Panc1 (cell line): ENCODE measurements around the gene INPP5A. TPM values are rescaled to one million over a fixed set of nuclear protein-coding genes. Genes with fewer than 3 reads are reported as not detected.

Source experiments
- ATAC-seq: fragments of 200-7000 bp; cut with Tn5 transposase; 2 replicates; pipeline ENCODE4 v1.9.1; 2020; ENCODE audit warnings: mild to moderate bottlenecking, moderate library complexity
- BruUV-seq: library from RNA; stranded (reverse); fragments of 400-500 nt; replicated peaks from 2 replicates; lab custom pipeline; 2021; lab: Mats Ljungman, UMichigan
- CTCF ChIA-PET: fragments of 300-600 bp; sonication (Branson Sonifier 250); formaldehyde crosslinking; loops from one replicate; lab custom pipeline; 2022; ENCODE audit warnings: antibody characterized with exemption; lab: Charles Lee
- POLR2A ChIA-PET: fragments of 300-600 bp; sonication (Branson Sonifier 250); formaldehyde crosslinking; loops from one replicate; lab custom pipeline; 2022; ENCODE audit warnings: antibody characterized with exemption; lab: Charles Lee
- DNase-seq: peaks from one replicate; pipeline ENCODE4 v3.0.0-alpha.2; 2010; ENCODE audit warnings: low read depth, low spot score
- H3K27ac ChIP-seq: 2 replicates; pipeline ENCODE4 v1.5.1; 2011; ENCODE audit warnings: mild to moderate bottlenecking, low read length, inconsistent platforms
- H3K27me3 ChIP-seq: fragments of 200-500 bp; sonication (Bioruptor generic); 2 replicates; pipeline ENCODE4 v1.6.0; 2014; ENCODE audit warnings: low read length, inconsistent platforms; ENCODE audit not compliant: control insufficient read depth, insufficient read depth
- H3K36me3 ChIP-seq: fragments of 200-500 bp; sonication (Bioruptor generic); 2 replicates; pipeline ENCODE4 v1.5.1; 2014; ENCODE audit warnings: inconsistent platforms, mild to moderate bottlenecking, low read length, moderate library complexity; ENCODE audit not compliant: control insufficient read depth, insufficient read depth
- H3K4me1 ChIP-seq: 2 replicates; pipeline ENCODE4 v1.5.1; 2011; ENCODE audit warnings: inconsistent platforms, mild to moderate bottlenecking, low read length, moderate library complexity; ENCODE audit not compliant: control insufficient read depth, insufficient read depth
- H3K4me3 ChIP-seq, 2 experiments: 2 replicates each; pipeline ENCODE4 v1.5.1; 2011 to 2012; ENCODE audit warnings: low read depth in 2 of 2, low read length in 2 of 2, mild to moderate bottlenecking in 2 of 2, inconsistent platforms in 1 of 2, moderate library complexity in 1 of 2
- H3K9me3 ChIP-seq: fragments of 200-500 bp; sonication (Bioruptor generic); 2 replicates; pipeline ENCODE4 v1.5.1; 2014; ENCODE audit warnings: low read depth, mild to moderate bottlenecking, inconsistent platforms, low read length, moderate library complexity; ENCODE audit not compliant: control insufficient read depth, insufficient read depth
- CTCF ChIP-seq: fragments of 450-650 bp; IDR thresholded peaks from 2 replicates; pipeline ENCODE4 v1.5.1; 2017; ENCODE audit warnings: mild to moderate bottlenecking
- POLR2AphosphoS5 ChIP-seq: IDR thresholded peaks from 2 replicates; pipeline ENCODE4 v1.6.1; 2012; ENCODE audit warnings: mild to moderate bottlenecking, low read depth, low read length, moderate library complexity
- REST ChIP-seq, 2 experiments: IDR thresholded peaks; 2 replicates each; pipeline ENCODE4 v1.6.1; 2011 to 2012; ENCODE audit warnings: low read depth in 2 of 2, control low read depth in 1 of 2, low read length in 1 of 2, mild to moderate bottlenecking in 1 of 2, moderate library complexity in 1 of 2; ENCODE audit not compliant: insufficient read depth in 1 of 2
- SIN3A ChIP-seq: IDR thresholded peaks from 2 replicates; pipeline ENCODE4 v1.6.1; 2012; ENCODE audit warnings: low read depth, mild to moderate bottlenecking, low read length, moderate library complexity, borderline replicate concordance; ENCODE audit not compliant: insufficient read depth
- TCF7L2 ChIP-seq: IDR thresholded peaks from 2 replicates; pipeline ENCODE4 v1.6.1; 2011; ENCODE audit warnings: mild to moderate bottlenecking, low read depth, low read length, inconsistent platforms
- in situ Hi-C: cut with HindIII; loops from 2 replicates; pipeline ENCODE4 v1.10.0; 2016; ENCODE audit warnings: low sequenced_read_pairs, low pct_unique_long_range_greater_than_20kb
- intact Hi-C: fragments of 100-400 bp; cut with micrococcal nuclease; formaldehyde crosslinking; loops from one replicate; pipeline ENCODE4 v1.10.0; 2022; ENCODE audit not compliant: unreplicated experiment
- total RNA-seq: library from RNA; stranded (reverse); gene quantifications from one replicate; pipeline ENCODE4 v1.2.1, GENCODE V29; 2021; ENCODE audit not compliant: unreplicated experiment

The INPP5A gene
- total RNA-seq, 1 experiment from 2014 or later = 60.0 TPM

- H3K4me3 ChIP-seq = no peak overlapping the region
- ChIA-PET CTCF (no interaction called here), POLR2A (interaction anchor here (0.7 kb wide), 1 partner anchor 9 kb away, joined by 3 read pairs; no protein-coding TSS in a partner anchor)
- H3K27ac ChIP-seq = no peak overlapping the region
- no peak for TF ChIP-seq CTCF
- TF ChIP-seq POLR2AphosphoS5 = no peak
- no peak for TF ChIP-seq REST (IDR thresholded peaks at IDR 0.05; ENCODE audit: insufficient read depth in 1 of 2, low read depth in 2 of 2, low read length in 1 of 2)
- no peak for TF ChIP-seq SIN3A
- no peak for TF ChIP-seq TCF7L2
- BruUV-seq = no TSS peak
- DNase-seq (no peak), ATAC-seq (0 out of 2 replicates have a peak, but pooled peaks have one; percentile 15)
- in situ Hi-C loops (no loop called here), intact Hi-C loops (no loop called here)
- no peaks in the 10 kb centered on the region for H3K27me3 ChIP-seq
- no peaks in the 10 kb centered on the region for H3K9me3 ChIP-seq
- H3K4me1 ChIP-seq = no peaks in the 10 kb centered on the region
- no peaks in the 10 kb centered on the region for H3K36me3 ChIP-seq
Measured at GRCh38 chr10:132811891-132812481, 274.4 kb downstream of the INPP5A start.

- no peak for ATAC-seq
- Histone ChIP-seq H3K4me1 (no peaks in the 10 kb centered on the region), H3K27ac (no peak overlapping the region), H3K9me3 (no peaks in the 10 kb centered on the region), H3K4me3 (no peak overlapping the region), H3K36me3 (no peaks in the 10 kb centered on the region), H3K27me3 (no peaks in the 10 kb centered on the region)
- no peak for DNase-seq
- POLR2A ChIA-PET = no interaction called here
- in situ Hi-C loops = no loop called here
- TF ChIP-seq TCF7L2 (no peak), REST (IDR thresholded peaks at IDR 0.05; ENCODE audit: insufficient read depth in 1 of 2, low read depth in 2 of 2, low read length in 1 of 2) (no peak)
- intact Hi-C loops = no loop called here
- CTCF ChIA-PET = no interaction called here
- no TSS peak for BruUV-seq
Measured at GRCh38 chr10:132812520-132812919, 274.9 kb downstream of the INPP5A start.
